DMS 273 (cell line): ENCODE data around the gene CCDC51.
"Not testable (repeated sequence)": the region's sequence is repeated elsewhere in the genome, so short reads cannot be mapped to it uniquely, and the experiment has no call there.

Experiments used
- DNase-seq: peaks from one replicate; lab custom pipeline; 2025; ENCODE audit not compliant: unreplicated experiment; lab: John Stamatoyannopoulos, UW

Gene CCDC51

GRCh38 chr3:48439820-48440589 lies at the start of gene CCDC51, which contains the start of gene TMA7:
CCDC51 (minus strand) TSS chr3:48440119; CDS start chr3:48435128, 4,991 bp downstream.
TMA7 (plus strand) TSS chr3:48440257; CDS start chr3:48440297, 40 bp downstream.
- peak; percentile 96 for DNase-seq

DNA sequence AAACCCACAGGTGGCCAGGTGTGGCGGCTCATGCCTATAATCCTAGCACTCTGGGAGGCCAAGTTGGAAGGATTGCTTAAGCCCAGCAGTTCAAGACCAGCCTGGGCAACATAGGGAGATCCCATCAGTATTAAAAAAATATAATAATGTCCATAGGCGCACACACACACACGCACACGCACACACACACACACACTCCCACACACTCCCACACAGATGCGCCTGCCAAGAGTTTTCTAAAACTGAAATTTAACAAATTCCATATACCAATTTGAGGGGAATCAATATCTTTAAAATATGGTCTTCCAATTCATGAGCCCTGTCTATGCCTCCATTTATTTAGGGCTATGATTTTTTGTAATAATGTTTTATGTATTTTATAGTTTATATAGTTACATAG lies 47.0 kb upstream of the CCDC51 start:
- no peak for DNase-seq

DNA sequence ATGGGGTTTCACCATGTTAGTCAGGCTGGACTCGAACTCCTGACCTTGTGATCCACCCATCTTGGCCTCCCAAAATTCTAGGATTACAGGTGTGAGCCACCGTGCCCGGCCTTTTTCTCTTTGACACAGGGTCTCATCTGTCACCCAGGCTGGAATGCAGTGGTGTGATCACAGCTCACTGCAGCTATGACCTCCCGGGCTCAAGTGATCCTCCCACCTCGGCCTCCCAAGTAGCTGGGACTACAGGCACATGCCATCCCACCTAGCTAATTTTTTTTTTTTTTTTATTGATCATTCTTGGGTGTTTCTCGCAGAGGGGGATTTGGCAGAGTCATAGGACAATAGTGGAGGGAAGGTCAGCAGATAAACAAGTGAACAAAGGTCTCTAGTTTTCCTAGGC lies 42.9 kb upstream of the CCDC51 start:
- not testable (repeated sequence) for DNase-seq

DNA sequence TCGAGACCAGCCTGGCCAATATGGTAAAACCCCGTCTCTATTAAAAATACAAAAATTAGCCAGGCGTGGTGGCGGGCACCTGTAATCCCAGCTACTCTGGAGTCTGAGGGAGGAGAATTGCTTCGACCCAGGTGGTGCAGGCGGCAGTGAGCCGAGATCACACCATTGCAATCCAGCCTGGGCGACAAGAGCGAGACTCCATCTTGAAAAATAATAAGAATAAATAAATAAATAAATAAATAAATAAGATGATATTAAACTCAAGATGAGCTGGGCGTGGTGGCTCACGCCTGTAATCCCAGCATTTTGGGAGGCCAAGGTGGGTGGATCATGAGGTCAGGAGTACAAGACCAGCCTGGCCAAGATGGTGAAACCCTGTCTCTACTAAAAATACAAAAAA lies 41.0 kb upstream of the CCDC51 start:
- not testable (repeated sequence) for DNase-seq

- DNase-seq = no peak
Measured at GRCh38 chr3:48478626-48479555, 39.0 kb upstream of the CCDC51 start.

- DNase-seq = no peak
Measured at GRCh38 chr3:48477959-48478520, 38.1 kb upstream of the CCDC51 start.

DNA sequence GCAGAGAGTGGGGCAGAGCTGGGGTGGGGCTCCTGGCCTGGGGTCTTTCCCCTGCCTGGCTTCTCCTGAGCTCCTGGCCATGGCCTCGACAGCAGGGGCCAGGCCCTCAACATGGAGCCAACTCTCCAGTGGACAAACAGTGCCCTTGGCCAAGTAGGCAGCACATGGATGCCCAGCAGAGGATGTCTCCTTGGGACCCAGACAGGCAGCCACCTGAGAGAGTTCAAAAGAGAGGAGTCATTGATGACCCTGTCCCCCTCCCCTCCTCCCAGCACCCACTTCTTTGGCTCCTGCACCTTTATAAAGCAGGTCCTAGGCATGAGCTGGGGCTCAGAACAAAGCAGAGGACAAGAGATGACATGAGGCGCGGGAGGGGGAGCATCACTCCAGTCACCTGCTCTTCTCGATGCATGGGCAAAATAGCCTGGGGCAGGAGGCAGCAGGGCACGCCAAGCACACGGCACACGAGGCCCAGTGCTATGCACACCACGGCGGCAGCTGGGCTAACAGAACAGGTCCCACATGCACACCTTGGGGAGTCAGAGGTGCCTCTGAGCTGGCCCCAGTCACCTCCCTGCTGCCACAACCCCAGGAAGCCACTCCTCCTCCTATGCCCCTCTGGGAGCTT lies 36.6 kb upstream of the CCDC51 start:
- no peak for DNase-seq

DNA sequence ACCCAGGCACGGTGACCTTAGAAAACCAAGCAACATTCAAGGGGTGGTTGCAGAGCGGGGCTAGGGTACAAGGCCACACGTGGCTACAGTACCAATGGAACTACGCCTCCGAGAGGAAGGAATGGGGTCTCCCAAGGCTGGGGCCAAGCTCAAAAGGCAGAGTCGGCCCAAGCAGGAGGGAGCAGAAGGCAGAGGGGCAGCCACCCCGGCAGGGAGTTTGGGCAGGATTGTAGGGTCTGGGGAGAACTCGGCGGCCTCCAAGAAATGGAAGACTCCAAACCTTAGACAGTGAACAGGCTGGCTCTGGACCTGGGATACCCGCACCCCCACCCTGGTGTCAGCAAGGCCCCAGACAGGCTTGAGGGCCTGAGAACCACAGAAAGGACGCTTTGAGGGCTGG lies 35.3 kb upstream of the CCDC51 start:
- no peak for DNase-seq

DNA sequence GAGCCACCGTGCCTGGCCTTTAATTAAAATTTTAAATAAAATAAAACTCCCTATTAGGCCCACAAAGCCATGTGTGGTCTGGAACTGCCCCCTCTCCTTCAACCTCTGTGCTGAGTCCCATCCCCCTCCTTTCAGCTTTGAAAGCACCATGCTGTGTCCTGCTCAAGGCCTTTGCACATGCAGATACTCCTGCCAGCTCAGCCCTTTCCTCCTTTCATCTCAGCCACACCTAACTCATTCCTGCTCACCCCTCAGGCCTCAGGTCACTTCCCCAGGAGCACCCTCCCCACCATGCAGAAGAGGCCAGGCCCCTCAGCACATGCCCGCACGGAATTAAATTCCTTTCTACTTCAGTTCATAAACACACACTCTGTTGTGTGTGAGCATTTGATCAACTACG lies 34.7 kb upstream of the CCDC51 start:
- DNase-seq = no peak

GRCh38 chr3:48474031-48474430 lies 34.1 kb upstream of the CCDC51 start:
- not testable (repeated sequence) for DNase-seq

- DNase-seq = no peak
Measured at GRCh38 chr3:48473617-48473952, 33.7 kb upstream of the CCDC51 start.

DNA sequence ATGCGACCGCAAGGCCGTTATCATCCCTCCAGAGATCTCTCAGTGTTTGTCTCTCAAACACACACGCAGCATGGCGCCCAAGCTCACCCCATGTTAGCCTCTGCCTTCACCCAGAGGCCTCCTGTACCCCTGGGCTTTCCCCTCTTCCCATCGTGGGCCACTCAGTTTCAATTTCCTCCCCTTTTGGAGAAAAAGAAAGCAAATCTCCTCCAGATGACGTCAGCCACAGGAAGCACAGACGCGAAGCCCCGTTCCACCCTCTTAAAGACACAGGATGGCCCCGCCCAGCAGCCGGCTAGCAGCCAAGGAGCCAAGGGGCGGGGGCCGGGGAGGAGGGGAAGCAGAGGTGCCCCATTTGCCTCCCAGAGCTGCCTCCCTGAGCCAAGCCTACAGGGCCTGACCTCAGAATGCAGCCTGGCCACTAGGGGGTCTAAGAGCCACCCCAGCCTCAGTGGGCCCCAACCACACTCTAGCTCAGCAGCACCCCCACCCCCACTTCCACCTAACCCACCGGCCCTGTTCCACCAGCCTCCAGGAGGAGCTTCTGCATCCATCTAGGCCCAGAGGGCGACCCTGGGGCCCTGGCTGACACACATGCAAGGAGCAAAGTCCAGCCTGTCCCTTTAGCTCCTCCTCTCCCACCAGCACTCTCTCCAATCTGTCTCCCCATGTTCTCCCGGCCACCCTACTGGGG lies 33.2 kb upstream of the CCDC51 start:
- peak; percentile 95 for DNase-seq

DNA sequence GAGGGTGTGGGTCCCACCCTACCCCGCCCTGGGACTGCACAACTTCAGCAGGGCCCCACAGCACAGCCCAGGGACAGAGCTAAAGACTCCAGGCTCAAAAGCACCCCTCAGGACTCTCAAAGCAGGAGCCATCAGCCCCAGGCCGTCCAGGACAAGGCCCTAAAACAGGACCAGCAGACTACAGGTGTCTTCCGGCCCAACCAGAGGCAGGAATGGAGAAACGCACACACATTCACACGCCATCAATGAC lies 32.7 kb upstream of the CCDC51 start:
- peak; percentile 62 for DNase-seq

DNA sequence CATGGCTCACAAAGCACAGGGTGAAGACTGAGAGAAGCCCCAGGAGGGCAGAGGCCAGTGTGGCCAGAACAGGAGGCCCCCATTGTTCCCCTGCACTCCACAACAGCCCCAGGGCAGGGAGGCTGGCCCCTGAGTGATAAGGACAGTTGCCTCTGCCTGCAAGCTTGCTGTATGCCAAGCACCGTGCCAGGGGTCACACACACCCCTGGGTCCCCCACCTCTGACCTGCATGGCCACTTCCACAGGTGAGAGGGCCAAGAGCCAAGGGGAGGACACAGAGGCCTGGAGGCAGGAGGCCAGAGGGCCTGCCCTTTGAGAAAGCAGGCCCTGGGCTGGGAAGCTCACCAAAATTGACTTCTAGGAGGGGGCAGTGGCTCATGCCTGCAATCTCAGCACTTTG lies 30.4 kb upstream of the CCDC51 start:
- DNase-seq = no peak

DNA sequence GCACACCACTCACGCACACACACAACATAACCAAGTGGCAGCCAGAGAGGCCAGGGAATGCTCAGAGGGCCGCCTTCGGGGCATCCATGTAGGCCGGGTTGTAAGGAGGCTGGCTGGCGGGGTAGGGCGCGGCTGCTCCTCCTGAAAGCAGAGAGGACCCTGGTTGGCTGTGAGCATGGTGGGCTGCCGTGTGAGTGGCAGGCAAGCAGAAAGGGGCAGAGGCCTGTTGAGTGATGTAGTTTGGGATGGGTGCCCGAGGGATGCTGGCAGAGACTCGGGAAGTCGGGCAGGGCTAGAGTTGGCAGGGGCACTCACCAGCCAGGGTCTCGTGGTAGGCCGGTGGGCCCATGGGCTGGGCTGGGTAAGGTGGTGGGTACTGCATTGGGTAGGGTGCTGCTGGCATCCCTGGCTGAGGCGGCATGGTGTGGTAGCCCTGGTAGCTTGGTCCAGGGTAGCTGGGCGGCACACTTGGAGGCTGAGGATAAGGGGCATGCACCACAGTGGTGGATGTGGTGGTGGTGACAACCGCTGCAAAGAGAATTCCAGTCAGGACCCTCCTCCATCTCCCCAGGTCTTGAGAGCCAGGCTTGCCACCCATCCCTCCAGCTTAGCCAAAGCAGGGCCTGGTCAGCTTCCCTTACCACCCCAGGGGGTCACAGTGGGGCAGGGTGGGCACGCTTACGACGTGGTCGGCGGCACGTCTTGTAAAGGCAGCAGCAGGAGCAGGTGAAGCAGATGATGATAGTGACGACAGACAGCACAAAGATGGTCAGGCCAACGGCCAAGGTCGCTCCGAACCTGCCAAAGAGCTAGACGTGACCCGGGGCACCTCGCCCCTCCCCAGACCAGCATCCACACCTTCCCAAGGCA lies 29.4 kb upstream of the CCDC51 start:
- no peak for DNase-seq

DNA sequence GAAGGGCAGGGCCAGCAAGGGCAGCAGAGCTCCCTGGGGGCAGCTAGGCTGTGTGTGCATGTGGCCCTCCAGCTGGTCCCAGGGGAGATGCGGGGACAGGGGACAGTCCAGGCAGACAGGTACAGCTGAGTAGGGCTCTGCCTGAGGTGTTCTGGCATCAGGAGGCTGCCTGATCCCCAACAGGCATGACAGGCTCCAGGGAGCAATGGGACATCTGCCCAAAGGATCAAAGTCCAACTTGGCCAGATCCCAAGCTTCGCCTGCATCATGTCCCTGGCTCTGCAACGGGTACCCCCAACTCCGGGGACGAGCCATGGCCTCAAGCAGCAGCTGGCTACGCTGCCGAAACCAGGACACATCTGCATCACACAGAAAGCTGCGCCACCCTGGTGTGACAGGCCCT lies 28.4 kb upstream of the CCDC51 start:
- no peak for DNase-seq

DNA sequence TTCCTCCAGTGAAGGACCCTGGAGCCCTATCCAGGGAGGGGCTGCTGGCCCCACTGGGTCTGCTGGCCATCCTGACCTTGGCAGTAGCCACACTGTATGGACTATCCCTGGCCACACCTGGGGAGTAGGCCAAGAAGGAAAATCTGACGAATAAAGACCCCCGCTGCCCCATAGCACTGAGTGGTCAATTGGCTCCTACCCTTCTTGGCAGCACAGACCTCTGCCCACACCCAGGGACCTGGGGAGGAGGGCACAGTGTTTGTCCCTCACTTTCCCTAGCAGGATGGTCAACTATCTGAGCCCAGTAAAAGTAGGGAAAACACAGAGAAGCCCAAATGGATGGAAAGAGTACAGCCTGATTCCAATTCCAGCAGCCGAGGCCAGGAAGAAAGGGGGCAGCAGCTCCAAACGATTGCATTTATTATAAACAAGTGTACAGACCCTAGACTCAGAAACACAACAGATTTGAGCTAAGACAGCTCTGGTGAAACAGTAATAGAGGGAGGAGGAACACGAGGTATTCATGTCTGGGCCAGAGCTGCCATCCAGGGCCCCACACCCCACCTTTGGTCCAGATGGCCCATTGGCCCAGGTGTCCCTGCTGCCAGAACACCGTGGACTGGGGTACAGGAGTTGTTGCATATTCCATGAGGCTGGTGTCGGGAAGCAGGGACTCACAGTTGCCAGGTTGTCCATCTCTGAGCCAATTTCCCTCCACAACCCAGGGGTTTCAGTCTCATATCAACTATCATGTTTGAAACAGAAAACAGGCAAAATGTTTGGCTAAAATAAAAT lies 27.8 kb upstream of the CCDC51 start:
- DNase-seq = peak; percentile 20

DNA sequence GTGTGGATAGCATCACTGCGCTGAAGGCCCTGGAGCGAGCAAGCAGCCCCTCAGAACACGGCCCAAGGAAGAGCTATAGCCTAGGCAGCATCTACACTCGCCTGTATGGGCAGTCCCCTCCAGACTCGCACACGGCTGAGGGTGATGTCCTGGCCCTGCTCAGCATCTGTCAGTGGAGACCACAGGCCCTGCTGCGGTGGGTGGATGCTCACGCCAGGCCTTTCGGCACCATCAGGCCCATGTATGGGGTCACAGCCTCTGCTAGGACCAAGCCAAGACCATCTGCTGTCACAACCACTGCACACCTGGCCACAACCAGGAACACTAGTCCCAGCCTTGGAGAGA lies 27.2 kb upstream of the CCDC51 start:
- DNase-seq = no peak

DNA sequence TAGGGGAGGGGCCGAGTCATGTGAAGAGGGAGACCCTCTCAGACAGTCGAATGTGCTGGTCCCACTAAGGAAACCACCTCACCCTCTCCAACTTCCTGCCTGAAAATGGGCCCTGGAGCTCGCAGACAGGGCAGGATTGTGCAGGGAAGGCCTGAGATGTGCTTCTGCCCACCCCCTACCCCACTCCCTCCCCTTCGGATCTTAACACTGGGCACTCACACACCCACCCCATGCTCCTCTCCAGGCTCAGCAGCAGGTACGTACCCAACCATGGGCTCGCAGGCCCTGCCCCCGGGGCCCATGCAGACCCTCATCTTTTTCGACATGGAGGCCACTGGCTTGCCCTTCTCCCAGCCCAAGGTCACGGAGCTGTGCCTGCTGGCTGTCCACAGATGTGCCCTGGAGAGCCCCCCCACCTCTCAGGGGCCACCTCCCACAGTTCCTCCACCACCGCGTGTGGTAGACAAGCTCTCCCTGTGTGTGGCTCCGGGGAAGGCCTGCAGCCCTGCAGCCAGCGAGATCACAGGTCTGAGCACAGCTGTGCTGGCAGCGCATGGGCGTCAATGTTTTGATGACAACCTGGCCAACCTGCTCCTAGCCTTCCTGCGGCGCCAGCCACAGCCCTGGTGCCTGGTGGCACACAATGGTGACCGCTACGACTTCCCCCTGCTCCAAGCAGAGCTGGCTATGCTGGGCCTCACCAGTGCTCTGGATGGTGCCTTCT lies 26.6 kb upstream of the CCDC51 start:
- DNase-seq = peak; percentile 20
